IMR-90 (cell line): ENCODE results near the gene C11orf98. TPM values are rescaled to one million over a fixed set of nuclear protein-coding genes. Genes with fewer than 3 reads are reported as not detected.

ENCODE experiments used
- ATAC-seq: fragments of 200-7000 bp; cut with Tn5 transposase; 2 replicates; pipeline ENCODE4 v1.9.1; 2020; ENCODE audit warnings: low read depth, mild to moderate bottlenecking, moderate library complexity
- BruUV-seq: library from RNA; stranded (reverse); fragments of 400-500 nt; replicated peaks from 2 replicates; lab custom pipeline; 2021; lab: Mats Ljungman, UMichigan
- CTCF ChIA-PET: fragments of 300-600 bp; formaldehyde crosslinking; extraction: SDS; loops from one replicate; lab custom pipeline; 2021; ENCODE audit warnings: antibody characterized with exemption; lab: Yijun Ruan, JAX
- POLR2A ChIA-PET: fragments of 300-600 bp; sonication (Branson Sonifier 250); formaldehyde crosslinking; loops from one replicate; lab custom pipeline; 2022; ENCODE audit warnings: antibody characterized with exemption; ENCODE audit not compliant: unreplicated experiment; lab: Charles Lee
- DNase-seq: peaks from one replicate; pipeline ENCODE4 v3.0.0; 2013
- H2AFZ ChIP-seq: replicated peaks from 2 replicates; pipeline ENCODE3; 2013; ENCODE audit warnings: low read length, mild to moderate bottlenecking; ENCODE audit not compliant: poor library complexity
- H2AK5ac ChIP-seq: 2 replicates; pipeline ENCODE4 v1.6.1; 2013; ENCODE audit warnings: low read depth, low read length, inconsistent platforms
- H2AK9ac ChIP-seq: replicated peaks from 2 replicates; pipeline ENCODE3; 2013; ENCODE audit warnings: mild to moderate bottlenecking, low read depth, low read length, moderate library complexity; ENCODE audit not compliant: poor library complexity
- H2BK120ac ChIP-seq: 2 replicates; pipeline ENCODE4 v1.6.1; 2013; ENCODE audit warnings: low read depth, low read length, inconsistent platforms
- H2BK15ac ChIP-seq: 3 replicates; pipeline ENCODE4 v1.6.1; 2013; ENCODE audit warnings: low read depth, low read length, inconsistent platforms
- H2BK20ac ChIP-seq: 2 replicates; pipeline ENCODE4 v1.6.1; 2013; ENCODE audit warnings: low read depth, mild to moderate bottlenecking, inconsistent platforms, low read length, moderate library complexity
- H2BK5ac ChIP-seq: 2 replicates; pipeline ENCODE4 v1.6.1; 2013; ENCODE audit warnings: mild to moderate bottlenecking, low read depth, low read length, inconsistent platforms; ENCODE audit not compliant: poor library complexity, severe bottlenecking
- H3K14ac ChIP-seq: replicated peaks from 2 replicates; pipeline ENCODE4 v1.6.1; 2013; ENCODE audit warnings: low read depth, low read length, inconsistent platforms
- H3K18ac ChIP-seq: 2 replicates; pipeline ENCODE4 v1.6.1; 2013; ENCODE audit warnings: low read depth, low read length, control low read depth
- H3K23ac ChIP-seq: 2 replicates; pipeline ENCODE4 v1.6.1; 2013; ENCODE audit warnings: low read depth, low read length, inconsistent platforms
- H3K27ac ChIP-seq: 2 replicates; pipeline ENCODE4 v1.5.1; 2013; ENCODE audit warnings: mild to moderate bottlenecking, control low read depth, low read length; ENCODE audit not compliant: insufficient read depth
- H3K27me3 ChIP-seq: 2 replicates; pipeline ENCODE4 v1.6.1; 2013; ENCODE audit warnings: low read length; ENCODE audit not compliant: control insufficient read depth, insufficient read depth
- H3K36me3 ChIP-seq: 2 replicates; pipeline ENCODE4 v1.6.1; 2013; ENCODE audit warnings: low read length, mixed read lengths; ENCODE audit not compliant: control insufficient read depth, insufficient read depth
- H3K4ac ChIP-seq: 2 replicates; pipeline ENCODE4 v1.6.1; 2013; ENCODE audit warnings: low read depth, low read length, inconsistent platforms
- H3K4me1 ChIP-seq: 2 replicates; pipeline ENCODE4 v1.6.1; 2013; ENCODE audit warnings: low read length, mixed read lengths; ENCODE audit not compliant: control insufficient read depth, insufficient read depth
- H3K4me2 ChIP-seq: 2 replicates; pipeline ENCODE4 v1.6.1; 2013; ENCODE audit warnings: low read depth, mild to moderate bottlenecking, control low read depth, low read length, moderate library complexity
- H3K4me3 ChIP-seq: 2 replicates; pipeline ENCODE4 v1.5.1; 2013; ENCODE audit warnings: low read depth, mild to moderate bottlenecking, control low read depth, low read length, moderate library complexity; ENCODE audit not compliant: insufficient read depth
- H3K56ac ChIP-seq: 2 replicates; pipeline ENCODE4 v1.6.1; 2013; ENCODE audit warnings: low read length, inconsistent platforms; ENCODE audit not compliant: insufficient read depth; ENCODE audit errors: extremely low read depth
- H3K79me1 ChIP-seq, 2 experiments: 2 replicates each; pipeline ENCODE4 v1.6.1; 2013; ENCODE audit warnings: low read length in 2 of 2, inconsistent platforms in 1 of 2, low read depth in 1 of 2
- H3K9ac ChIP-seq: 2 replicates; pipeline ENCODE4 v1.6.1; 2013; ENCODE audit warnings: low read depth, low read length, control low read depth
- H3K9me1 ChIP-seq: 2 replicates; pipeline ENCODE4 v1.6.1; 2013; ENCODE audit warnings: low read length, inconsistent platforms; ENCODE audit not compliant: insufficient read depth
- H3K9me3 ChIP-seq: 2 replicates; pipeline ENCODE4 v1.6.1; 2013; ENCODE audit warnings: low read length; ENCODE audit not compliant: control insufficient read depth, insufficient read depth
- H4K20me1 ChIP-seq: 2 replicates; pipeline ENCODE4 v1.6.1; 2013; ENCODE audit warnings: low read length, inconsistent platforms; ENCODE audit not compliant: insufficient read depth
- H4K5ac ChIP-seq: 2 replicates; pipeline ENCODE4 v1.6.1; 2013; ENCODE audit warnings: mild to moderate bottlenecking, low read depth, low read length, control low read depth
- H4K8ac ChIP-seq, 2 experiments: 2 replicates each; pipeline ENCODE4 v1.6.1; 2013; ENCODE audit warnings: low read depth in 2 of 2, low read length in 2 of 2, control low read depth in 1 of 2, inconsistent platforms in 1 of 2
- H4K91ac ChIP-seq: 2 replicates; pipeline ENCODE4 v1.6.1; 2013; ENCODE audit warnings: low read depth, low read length, inconsistent platforms; ENCODE audit not compliant: insufficient read depth
- CHD1 ChIP-seq: IDR thresholded peaks from 2 replicates; pipeline ENCODE4 v1.6.1; 2012; ENCODE audit warnings: low read depth, low read length, improper control_type of control experiment
- FOS ChIP-seq: fragments of 150-350 bp; IDR thresholded peaks from 2 replicates; pipeline ENCODE4 v1.6.1; 2016; ENCODE audit warnings: low read depth, low read length
- MAZ ChIP-seq: IDR thresholded peaks from 2 replicates; pipeline ENCODE4 v1.6.1; 2012; ENCODE audit warnings: low read depth, mild to moderate bottlenecking, low read length, improper control_type of control experiment, moderate library complexity, borderline replicate concordance
- SMC3 ChIP-seq: fragments of 150-350 bp; IDR thresholded peaks from 2 replicates; pipeline ENCODE4 v1.6.1; 2016; ENCODE audit warnings: low read depth, mild to moderate bottlenecking, antibody characterized with exemption, low read length, moderate library complexity
- WGBS, 2 experiments: methylation state at CpG; one replicate each; pipeline versions ENCODE4 v1.1.5 to v1.1.7; 2013; ENCODE audit warnings: missing lambda C conversion rate in 2 of 2; ENCODE audit not compliant: insufficient read length in 1 of 2; ENCODE audit errors: extremely low coverage in 2 of 2; 5-methylcytosine and 5-hydroxymethylcytosine counted together
- dilution Hi-C: fragments of 300-500 bp; cut with HindIII; formaldehyde crosslinking; loops from one replicate; pipeline ENCODE4 v1.14.3; 2018; ENCODE audit warnings: low sequenced_read_pairs; ENCODE audit not compliant: unreplicated experiment
- in situ Hi-C: fragments of 300-500 bp; cut with MboI; formaldehyde crosslinking; loops from 3 replicates; pipeline ENCODE4 v1.14.3; 2019; ENCODE audit warnings: low sequenced_read_pairs, inconsistent platforms, mixed read lengths
- intact Hi-C: fragments of 100-400 bp; cut with micrococcal nuclease; formaldehyde crosslinking; loops from 2 replicates; pipeline ENCODE4 v1.10.0; 2022
- polyA plus RNA-seq, 3 experiments: library from polyadenylated mRNA; depleted of rRNA; stranded (reverse); fragments of >200 nt; gene quantifications; 2 replicates each; pipeline ENCODE4 v1.2.3, GENCODE V29; 2012; ENCODE audit warnings: low replicate concordance in 1 of 3
- total RNA-seq: library from RNA; depleted of rRNA; stranded (reverse); fragments of >200 nt; gene quantifications from 2 replicates; pipeline ENCODE4 v1.2.3, GENCODE V29; 2012
- TF ChIP-seq, protein P1 (sequence below): conservative IDR thresholded peaks from 2 replicates; pipeline ENCODE4 v1.5.1; 2012; ENCODE audit warnings: mild to moderate bottlenecking, low read depth, low read length, improper control_type of control experiment
- TF ChIP-seq, protein P2 (sequence below): fragments of 150-350 bp; IDR thresholded peaks from 2 replicates; pipeline ENCODE4 v1.6.1; 2016; ENCODE audit warnings: low read depth, mild to moderate bottlenecking, low read length, moderate library complexity, borderline replicate concordance

C11orf98 gene
- total and polyA plus RNA-seq, 2 of the 4 experiments (the other 2 are of a cell fraction), result 41.2 to 62.3 TPM

DNA sequence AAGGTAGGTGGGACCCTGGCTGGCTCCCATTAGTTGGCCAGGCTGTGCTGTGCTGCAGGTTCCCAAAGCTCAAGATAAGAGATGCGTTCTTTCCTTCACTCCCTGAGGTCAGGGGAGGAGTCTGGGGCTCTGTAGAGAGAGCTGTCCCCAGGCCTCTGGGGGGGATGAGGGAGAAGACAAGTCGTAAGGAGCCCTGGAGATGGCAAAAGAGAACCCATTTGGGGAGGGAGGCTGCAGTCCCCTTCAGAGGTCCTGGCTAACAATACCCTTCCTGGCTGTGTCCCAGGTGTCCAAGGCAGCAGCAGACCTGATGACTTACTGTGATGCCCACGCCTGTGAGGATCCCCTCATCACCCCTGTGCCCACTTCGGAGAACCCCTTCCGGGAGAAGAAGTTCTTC is 43.4 kb upstream of the C11orf98 start:
- Histone ChIP-seq H3K4me3 (no peak overlapping the region), H3K27ac (peak overlapping the region; percentile 86; the same call in 1 of the 2 replicates), H2BK20ac (no peak overlapping the region), H3K14ac (peak overlapping the region; percentile 88; the same call in 1 of the 2 replicates), H4K8ac (peak overlapping the region; percentile 93 to 97; a peak in 3 of 4 replicates), H4K5ac (peak overlapping the region; percentile 86), H3K9me1 (peaks cover 17% of the 10 kb centered on the region), H2BK120ac (no peak overlapping the region), H2AK5ac (peak overlapping the region; percentile 58), H3K56ac (no peak overlapping the region), H4K20me1 (no peaks in the 10 kb centered on the region), H2AK9ac (peak overlapping the region; percentile 97), H2AFZ (no peak overlapping the region), H3K79me1 (peaks cover 20 to 58% of the 10 kb centered on the region in 2 experiments), H3K18ac (no peak overlapping the region), H3K4me2 (peak overlapping the region; percentile 86), H3K36me3 (peaks cover 18% of the 10 kb centered on the region), H2BK15ac (no peak overlapping the region), H3K9me3 (no peaks in the 10 kb centered on the region), H3K4me1 (peaks cover 17% of the 10 kb centered on the region), H2BK5ac (no peak overlapping the region), H4K91ac (peak overlapping the region; percentile 72), H3K27me3 (no peaks in the 10 kb centered on the region), H3K4ac (peak overlapping the region; percentile 86; the same call in 1 of the 2 replicates), H3K23ac (peak overlapping the region; percentile 55; the same call in 1 of the 2 replicates), H3K9ac (peak overlapping the region; percentile 82; the same call in 1 of the 2 replicates)
- dilution Hi-C loops, result no loop called here
- CTCF ChIA-PET, result no interaction called here
- DNase-seq, result no peak
- TF ChIP-seq FOS (no peak), MAZ (no peak), CHD1 (no peak), SMC3 (no peak)
- TF ChIP-seq, protein P1, sequence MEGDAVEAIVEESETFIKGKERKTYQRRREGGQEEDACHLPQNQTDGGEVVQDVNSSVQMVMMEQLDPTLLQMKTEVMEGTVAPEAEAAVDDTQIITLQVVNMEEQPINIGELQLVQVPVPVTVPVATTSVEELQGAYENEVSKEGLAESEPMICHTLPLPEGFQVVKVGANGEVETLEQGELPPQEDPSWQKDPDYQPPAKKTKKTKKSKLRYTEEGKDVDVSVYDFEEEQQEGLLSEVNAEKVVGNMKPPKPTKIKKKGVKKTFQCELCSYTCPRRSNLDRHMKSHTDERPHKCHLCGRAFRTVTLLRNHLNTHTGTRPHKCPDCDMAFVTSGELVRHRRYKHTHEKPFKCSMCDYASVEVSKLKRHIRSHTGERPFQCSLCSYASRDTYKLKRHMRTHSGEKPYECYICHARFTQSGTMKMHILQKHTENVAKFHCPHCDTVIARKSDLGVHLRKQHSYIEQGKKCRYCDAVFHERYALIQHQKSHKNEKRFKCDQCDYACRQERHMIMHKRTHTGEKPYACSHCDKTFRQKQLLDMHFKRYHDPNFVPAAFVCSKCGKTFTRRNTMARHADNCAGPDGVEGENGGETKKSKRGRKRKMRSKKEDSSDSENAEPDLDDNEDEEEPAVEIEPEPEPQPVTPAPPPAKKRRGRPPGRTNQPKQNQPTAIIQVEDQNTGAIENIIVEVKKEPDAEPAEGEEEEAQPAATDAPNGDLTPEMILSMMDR, result no peak
- TF ChIP-seq, protein P2, sequence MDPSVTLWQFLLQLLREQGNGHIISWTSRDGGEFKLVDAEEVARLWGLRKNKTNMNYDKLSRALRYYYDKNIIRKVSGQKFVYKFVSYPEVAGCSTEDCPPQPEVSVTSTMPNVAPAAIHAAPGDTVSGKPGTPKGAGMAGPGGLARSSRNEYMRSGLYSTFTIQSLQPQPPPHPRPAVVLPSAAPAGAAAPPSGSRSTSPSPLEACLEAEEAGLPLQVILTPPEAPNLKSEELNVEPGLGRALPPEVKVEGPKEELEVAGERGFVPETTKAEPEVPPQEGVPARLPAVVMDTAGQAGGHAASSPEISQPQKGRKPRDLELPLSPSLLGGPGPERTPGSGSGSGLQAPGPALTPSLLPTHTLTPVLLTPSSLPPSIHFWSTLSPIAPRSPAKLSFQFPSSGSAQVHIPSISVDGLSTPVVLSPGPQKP, result no peak
- BruUV-seq, result no TSS peak
- intact Hi-C loops, result no loop called here
- in situ Hi-C loops, result no loop called here
- WGBS, 2 experiments, result 83% methylated on average over 2 of the region's 5 CpGs; no CpG with 5 or more reads in 1 of the 2 experiments
- POLR2A ChIA-PET, result no interaction called here
- ATAC-seq, result no peak
